Duodenal mucosa (tissue), 2 donors: Measurements from ENCODE around the gene MACROH2A2.

Experiments used
- H3K27ac ChIP-seq: one replicate; pipeline ENCODE4 v1.7.0; 2013; ENCODE audit warnings: low read depth, low read length
- H3K27me3 ChIP-seq, 2 donors: one replicate each; pipeline ENCODE4 v1.7.0; 2013; ENCODE audit warnings: low read length in 2 of 2, control low read depth in 1 of 2; ENCODE audit not compliant: insufficient read depth in 2 of 2, control insufficient read depth in 1 of 2
- H3K36me3 ChIP-seq, 2 donors: one replicate each; pipeline ENCODE4 v1.7.0; 2013; ENCODE audit warnings: low read length in 2 of 2, control low read depth in 1 of 2; ENCODE audit not compliant: insufficient read depth in 2 of 2, control insufficient read depth in 1 of 2
- H3K4me1 ChIP-seq, 2 donors: one replicate each; pipeline ENCODE4 v1.7.0; 2013; ENCODE audit warnings: low read length in 2 of 2, control low read depth in 1 of 2; ENCODE audit not compliant: insufficient read depth in 2 of 2, control insufficient read depth in 1 of 2
- H3K4me3 ChIP-seq, 2 donors: one replicate each; pipeline ENCODE4 v1.7.0; 2013; ENCODE audit warnings: low read length in 2 of 2, low read depth in 1 of 2
- H3K9ac ChIP-seq, 2 donors: one replicate each; pipeline ENCODE4 v1.7.0; 2013; ENCODE audit warnings: low read length in 2 of 2, low read depth in 1 of 2
- H3K9me3 ChIP-seq, 2 donors: one replicate each; pipeline ENCODE4 v1.7.0; 2013; ENCODE audit warnings: low read length in 2 of 2, control low read depth in 1 of 2; ENCODE audit not compliant: control insufficient read depth in 1 of 2

MACROH2A2 gene

DNA sequence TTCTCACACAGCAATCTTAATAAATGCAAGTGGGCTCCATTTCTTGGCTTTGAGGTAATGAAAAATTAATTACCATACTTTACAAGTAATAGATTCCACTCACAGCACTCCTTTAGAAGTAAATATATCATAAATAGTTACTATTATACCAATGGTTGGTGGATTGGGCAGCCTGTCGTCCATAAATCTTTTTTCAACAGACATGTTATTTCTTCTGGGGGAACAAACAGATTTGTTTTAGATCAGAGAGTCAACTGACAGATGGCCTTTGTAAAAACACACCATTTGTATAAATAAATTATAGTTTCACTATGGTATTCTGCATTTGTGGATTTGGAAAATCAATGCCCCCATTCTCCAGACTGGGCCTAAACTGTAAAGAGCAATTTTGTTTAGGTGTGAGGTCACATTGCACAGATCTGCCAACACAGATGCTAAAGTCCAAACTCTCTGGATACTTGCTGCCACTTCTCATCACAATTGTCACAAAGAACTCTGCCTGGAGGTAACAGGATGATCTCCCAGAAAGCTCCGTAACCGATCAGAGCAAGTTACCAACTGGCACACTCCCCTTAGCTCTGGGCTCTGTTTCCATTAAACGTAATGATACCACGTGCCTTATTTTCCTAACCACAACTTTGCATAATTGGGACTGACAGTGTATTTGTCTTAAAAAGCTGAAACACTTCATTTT lies 4.5 kb upstream of the MACROH2A2 start:
- no peaks in the 10 kb centered on the region for H3K36me3 ChIP-seq
- H3K27me3 ChIP-seq: peaks cover 10 to 18% of the 10 kb centered on the region in 2 donors
- H3K9me3 ChIP-seq: no peaks in the 10 kb centered on the region
- no peak overlapping the region for H3K27ac ChIP-seq
- no peak overlapping the region for H3K4me3 ChIP-seq
- no peak overlapping the region for H3K9ac ChIP-seq
- H3K4me1 ChIP-seq: peaks cover 6 to 8% of the 10 kb centered on the region in 2 donors

GRCh38 chr10:70051848-70052247 lies 798 bp upstream of the MACROH2A2 start:
- Histone ChIP-seq H3K27me3 (peaks cover 10 to 18% of the 10 kb centered on the region in 2 donors), H3K4me3 (peak overlapping the region; percentile 69 to 80), H3K9ac (peak overlapping the region in 1 of 2 donors; percentile 51), H3K36me3 (no peaks in the 10 kb centered on the region), H3K27ac (no peak overlapping the region), H3K4me1 (peaks cover 11 to 12% of the 10 kb centered on the region in 2 donors), H3K9me3 (no peaks in the 10 kb centered on the region)

GRCh38 chr10:70053218-70053840 lies 683 bp downstream of the MACROH2A2 start:
- Histone ChIP-seq H3K9me3 (no peaks in the 10 kb centered on the region), H3K36me3 (no peaks in the 10 kb centered on the region), H3K4me1 (peaks cover 11 to 12% of the 10 kb centered on the region in 2 donors), H3K4me3 (peak overlapping the region; percentile 69 to 80), H3K9ac (peak overlapping the region; percentile 51 to 61), H3K27me3 (peaks cover 10 to 18% of the 10 kb centered on the region in 2 donors), H3K27ac (no peak overlapping the region)

DNA sequence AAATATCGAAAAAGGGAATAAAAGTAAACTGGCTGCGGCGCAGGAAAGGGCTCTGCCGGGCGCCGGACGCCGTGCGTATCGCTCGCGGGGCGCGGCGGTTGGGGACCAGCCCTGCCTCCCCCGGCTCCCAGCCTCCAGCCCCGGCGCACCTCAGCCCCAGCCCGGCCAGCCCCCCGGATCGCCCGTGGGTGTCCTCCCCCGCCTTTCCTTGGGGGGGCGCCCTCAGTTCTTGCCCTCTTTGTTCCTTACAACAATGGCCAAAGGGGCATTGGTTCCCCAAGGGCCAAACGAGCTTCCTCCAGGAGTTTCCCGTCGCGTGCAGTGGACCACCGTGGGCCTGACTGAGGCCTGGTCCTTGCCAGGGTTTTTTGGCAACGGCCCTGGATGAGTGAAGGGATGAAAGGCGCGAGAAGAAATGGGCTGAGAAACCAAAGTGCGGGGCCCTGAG lies 1.2 kb downstream of the MACROH2A2 start:
- Histone ChIP-seq H3K27me3 (peaks cover 10 to 18% of the 10 kb centered on the region in 2 donors), H3K36me3 (no peaks in the 10 kb centered on the region), H3K4me3 (peak overlapping the region; percentile 65 to 80), H3K9me3 (no peaks in the 10 kb centered on the region), H3K27ac (no peak overlapping the region), H3K4me1 (peaks cover 11 to 12% of the 10 kb centered on the region in 2 donors), H3K9ac (peak overlapping the region in 1 of 2 donors; percentile 35)

- no peaks in the 10 kb centered on the region for H3K36me3 ChIP-seq
- H3K4me3 ChIP-seq: no peak overlapping the region
- H3K9me3 ChIP-seq: no peaks in the 10 kb centered on the region
- peaks cover 10 to 18% of the 10 kb centered on the region in 2 donors for H3K27me3 ChIP-seq
- H3K4me1 ChIP-seq: peaks cover 11 to 12% of the 10 kb centered on the region in 2 donors
- no peak overlapping the region for H3K9ac ChIP-seq
- no peak overlapping the region for H3K27ac ChIP-seq
Measured at GRCh38 chr10:70054902-70055301, 2.3 kb downstream of the MACROH2A2 start.

DNA sequence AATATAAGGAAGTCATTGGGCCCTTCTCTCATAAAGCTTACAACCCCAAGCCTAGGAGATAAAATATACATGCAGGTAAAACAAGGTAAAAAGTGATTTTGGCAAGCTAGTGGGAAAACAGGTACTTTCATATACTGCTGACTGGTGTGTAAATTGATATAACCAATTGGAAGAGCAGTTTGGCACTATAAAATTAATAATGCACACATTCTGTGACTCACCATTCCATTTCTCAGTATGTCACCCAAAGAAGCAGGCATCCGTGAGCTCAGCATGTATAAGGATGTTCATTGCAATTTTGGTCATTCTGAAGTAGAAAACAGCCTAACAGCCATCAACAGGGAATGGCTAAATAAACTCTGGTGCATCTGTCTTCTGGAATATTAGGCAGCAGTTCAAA lies 2.9 kb downstream of the MACROH2A2 start:
- Histone ChIP-seq H3K27ac (no peak overlapping the region), H3K4me3 (no peak overlapping the region), H3K9ac (no peak overlapping the region), H3K36me3 (no peaks in the 10 kb centered on the region), H3K9me3 (no peaks in the 10 kb centered on the region), H3K4me1 (peaks cover 11 to 12% of the 10 kb centered on the region in 2 donors), H3K27me3 (peaks cover 10 to 18% of the 10 kb centered on the region in 2 donors)

- H3K27me3 ChIP-seq: peaks cover 1 to 2% of the 10 kb centered on the region in 2 donors
- no peak overlapping the region for H3K4me3 ChIP-seq
- no peak overlapping the region for H3K9ac ChIP-seq
- no peak overlapping the region for H3K27ac ChIP-seq
- H3K36me3 ChIP-seq: no peaks in the 10 kb centered on the region
- peaks cover 6 to 8% of the 10 kb centered on the region in 2 donors for H3K4me1 ChIP-seq
- no peaks in the 10 kb centered on the region for H3K9me3 ChIP-seq
Measured at GRCh38 chr10:70057306-70057705, 4.7 kb downstream of the MACROH2A2 start.

DNA sequence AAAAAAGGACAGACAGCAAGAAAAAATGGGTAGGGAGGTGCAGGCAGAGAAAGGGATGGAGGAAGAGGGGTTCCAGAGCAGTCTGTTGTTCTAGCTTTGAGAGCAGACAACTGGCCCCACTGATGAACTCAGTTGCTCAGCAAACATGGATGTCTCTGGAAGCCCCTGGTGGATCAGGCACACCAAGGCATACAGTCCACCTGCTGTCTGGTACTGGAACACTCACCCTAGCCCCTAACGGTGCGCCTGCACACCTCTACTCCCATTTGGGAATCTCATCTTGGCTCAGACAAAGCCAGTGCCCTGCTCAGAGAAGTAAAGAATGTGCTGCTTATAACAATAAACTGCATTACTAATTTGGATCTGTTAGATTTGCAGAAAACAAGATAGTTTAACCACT lies 7.7 kb downstream of the MACROH2A2 start:
- Histone ChIP-seq H3K4me1 (no peaks in the 10 kb centered on the region), H3K36me3 (no peaks in the 10 kb centered on the region), H3K9ac (no peak overlapping the region), H3K4me3 (no peak overlapping the region), H3K27ac (no peak overlapping the region), H3K9me3 (no peaks in the 10 kb centered on the region), H3K27me3 (no peaks in the 10 kb centered on the region)

- Histone ChIP-seq H3K4me1 (no peaks in the 10 kb centered on the region), H3K9ac (no peak overlapping the region), H3K4me3 (no peak overlapping the region), H3K27ac (no peak overlapping the region), H3K36me3 (no peaks in the 10 kb centered on the region), H3K9me3 (no peaks in the 10 kb centered on the region), H3K27me3 (no peaks in the 10 kb centered on the region)
Measured at GRCh38 chr10:70063418-70064098, 10.9 kb downstream of the MACROH2A2 start.

- Histone ChIP-seq H3K9me3 (no peaks in the 10 kb centered on the region), H3K27me3 (no peaks in the 10 kb centered on the region), H3K4me3 (no peak overlapping the region), H3K27ac (no peak overlapping the region), H3K36me3 (no peaks in the 10 kb centered on the region), H3K4me1 (no peaks in the 10 kb centered on the region), H3K9ac (no peak overlapping the region)
Measured at GRCh38 chr10:70064486-70064885, 11.8 kb downstream of the MACROH2A2 start.
